ENCODE results near the gene CHD2. TPM values are rescaled to one million over a fixed set of nuclear protein-coding genes. Genes with fewer than 3 reads are reported as not detected.

CHD2 gene
- total RNA-seq, 1 experiment from 2014 or later: 85.0 TPM

GRCh38 chr15:93042691-93043378 lies 142.7 kb downstream of the CHD2 start:
- Mint-ChIP-seq H3K9me3 (ENCODE audit: unreplicated experiment) (peaks cover 12% of the 10 kb centered on the region), H3K4me1 (ENCODE audit: low read depth, unreplicated experiment) (no peaks in the 10 kb centered on the region), H3K4me3 (ENCODE audit: unreplicated experiment) (no peak overlapping the region), H3K36me3 (ENCODE audit: insufficient read depth, unreplicated experiment) (peaks cover 28% of the 10 kb centered on the region), H3K27ac (ENCODE audit: unreplicated experiment) (no peak overlapping the region), H3K27me3 (ENCODE audit: insufficient read depth, unreplicated experiment) (no peaks in the 10 kb centered on the region)
- no peaks in the 10 kb centered on the region for H3K27me3 ChIP-seq (replicated peaks; ENCODE audit: control insufficient read depth, insufficient read depth, low read length)
- no peaks in the 10 kb centered on the region for H3K4me1 ChIP-seq
- intact Hi-C loops (cut with micrococcal nuclease; ENCODE audit: unreplicated experiment): no loop called here
- H3K4me3 ChIP-seq (ENCODE audit: low read depth, low read length): no peak overlapping the region
- no peaks in the 10 kb centered on the region for H3K36me3 ChIP-seq (ENCODE audit: control insufficient read depth, insufficient read depth, low read length)
- BruUV-seq (replicated peaks): no TSS peak
- CTCF ChIA-PET: interaction anchor here (0.8 kb wide), 1 partner anchor 34 kb away, joined by 3 read pairs; no protein-coding TSS in a partner anchor
- H3K9me3 ChIP-seq: 0 out of 2 replicates have a peak, but pooled peaks cover 6% of the 10 kb centered on the region
- TF ChIP-seq, protein P1, sequence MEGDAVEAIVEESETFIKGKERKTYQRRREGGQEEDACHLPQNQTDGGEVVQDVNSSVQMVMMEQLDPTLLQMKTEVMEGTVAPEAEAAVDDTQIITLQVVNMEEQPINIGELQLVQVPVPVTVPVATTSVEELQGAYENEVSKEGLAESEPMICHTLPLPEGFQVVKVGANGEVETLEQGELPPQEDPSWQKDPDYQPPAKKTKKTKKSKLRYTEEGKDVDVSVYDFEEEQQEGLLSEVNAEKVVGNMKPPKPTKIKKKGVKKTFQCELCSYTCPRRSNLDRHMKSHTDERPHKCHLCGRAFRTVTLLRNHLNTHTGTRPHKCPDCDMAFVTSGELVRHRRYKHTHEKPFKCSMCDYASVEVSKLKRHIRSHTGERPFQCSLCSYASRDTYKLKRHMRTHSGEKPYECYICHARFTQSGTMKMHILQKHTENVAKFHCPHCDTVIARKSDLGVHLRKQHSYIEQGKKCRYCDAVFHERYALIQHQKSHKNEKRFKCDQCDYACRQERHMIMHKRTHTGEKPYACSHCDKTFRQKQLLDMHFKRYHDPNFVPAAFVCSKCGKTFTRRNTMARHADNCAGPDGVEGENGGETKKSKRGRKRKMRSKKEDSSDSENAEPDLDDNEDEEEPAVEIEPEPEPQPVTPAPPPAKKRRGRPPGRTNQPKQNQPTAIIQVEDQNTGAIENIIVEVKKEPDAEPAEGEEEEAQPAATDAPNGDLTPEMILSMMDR (IDR thresholded peaks at IDR 0.05; ENCODE audit: insufficient read depth in 1 of 2, low read depth in 1 of 2, low read length in 1 of 2, severe bottlenecking in 1 of 2, unreplicated experiment in 1 of 2): no peak
- POLR2A ChIA-PET: no interaction called here
- DNase-seq: no peak

- intact Hi-C loops (cut with micrococcal nuclease; ENCODE audit: unreplicated experiment): no loop called here
- Mint-ChIP-seq H3K9me3 (ENCODE audit: unreplicated experiment) (peaks cover 12% of the 10 kb centered on the region), H3K4me1 (ENCODE audit: low read depth, unreplicated experiment) (no peaks in the 10 kb centered on the region), H3K4me3 (ENCODE audit: unreplicated experiment) (no peak overlapping the region), H3K27me3 (ENCODE audit: insufficient read depth, unreplicated experiment) (no peaks in the 10 kb centered on the region), H3K36me3 (ENCODE audit: insufficient read depth, unreplicated experiment) (peaks cover 32% of the 10 kb centered on the region), H3K27ac (ENCODE audit: unreplicated experiment) (no peak overlapping the region)
- TF ChIP-seq, protein P1 (IDR thresholded peaks at IDR 0.05; ENCODE audit: insufficient read depth in 1 of 2, low read depth in 1 of 2, low read length in 1 of 2, severe bottlenecking in 1 of 2, unreplicated experiment in 1 of 2): no peak
- ChIA-PET POLR2A (no interaction called here), CTCF (interaction anchor here (0.8 kb wide), 1 partner anchor 13 kb away, joined by 3 read pairs; no protein-coding TSS in a partner anchor)
- Histone ChIP-seq H3K27me3 (replicated peaks; ENCODE audit: control insufficient read depth, insufficient read depth, low read length) (no peaks in the 10 kb centered on the region), H3K4me1 (no peaks in the 10 kb centered on the region), H3K9me3 (0 out of 2 replicates have a peak, but pooled peaks cover 6% of the 10 kb centered on the region), H3K36me3 (ENCODE audit: control insufficient read depth, insufficient read depth, low read length) (no peaks in the 10 kb centered on the region), H3K4me3 (ENCODE audit: low read depth, low read length) (no peak overlapping the region)
- no peak for DNase-seq
- no TSS peak for BruUV-seq (replicated peaks)
These were observed 143.6 kb downstream of the CHD2 start for GRCh38 chr15:93043621-93044300.

- TF ChIP-seq, protein P1 (IDR thresholded peaks at IDR 0.05; ENCODE audit: insufficient read depth in 1 of 2, low read depth in 1 of 2, low read length in 1 of 2, severe bottlenecking in 1 of 2, unreplicated experiment in 1 of 2): no peak
- Mint-ChIP-seq H3K4me1 (ENCODE audit: low read depth, unreplicated experiment) (no peaks in the 10 kb centered on the region), H3K36me3 (ENCODE audit: insufficient read depth, unreplicated experiment) (peaks cover 39% of the 10 kb centered on the region), H3K27me3 (ENCODE audit: insufficient read depth, unreplicated experiment) (no peaks in the 10 kb centered on the region), H3K27ac (ENCODE audit: unreplicated experiment) (no peak overlapping the region), H3K4me3 (ENCODE audit: unreplicated experiment) (no peak overlapping the region), H3K9me3 (ENCODE audit: unreplicated experiment) (peaks cover 12% of the 10 kb centered on the region)
- POLR2A ChIA-PET: no interaction called here
- Histone ChIP-seq H3K36me3 (ENCODE audit: control insufficient read depth, insufficient read depth, low read length) (no peaks in the 10 kb centered on the region), H3K4me1 (no peaks in the 10 kb centered on the region), H3K4me3 (ENCODE audit: low read depth, low read length) (no peak overlapping the region), H3K27me3 (replicated peaks; ENCODE audit: control insufficient read depth, insufficient read depth, low read length) (no peaks in the 10 kb centered on the region), H3K9me3 (0 out of 2 replicates have a peak, but pooled peaks cover 6% of the 10 kb centered on the region)
- CTCF ChIA-PET: interaction anchor here (0.8 kb wide), 1 partner anchor 14 kb away, joined by 3 read pairs; no protein-coding TSS in a partner anchor
- no peak for DNase-seq
- BruUV-seq (replicated peaks): no TSS peak
- intact Hi-C loops (cut with micrococcal nuclease; ENCODE audit: unreplicated experiment): no loop called here
These were observed 144.4 kb downstream of the CHD2 start for GRCh38 chr15:93044301-93045190.

Measured in Caco-2 (cell line).